Embryonic facial prominence (tissue), 1 donor: ENCODE measurements around the gene TVP23C.

Experiments
- DNase-seq: peaks from one replicate; pipeline ENCODE4 v3.0.0-alpha.2; 2016; ENCODE audit errors: extremely low spot score

TVP23C gene

GRCh38 chr17:15465045-15465701 is 98.1 kb downstream of the TVP23C start:
- DNase-seq = no peak

DNA sequence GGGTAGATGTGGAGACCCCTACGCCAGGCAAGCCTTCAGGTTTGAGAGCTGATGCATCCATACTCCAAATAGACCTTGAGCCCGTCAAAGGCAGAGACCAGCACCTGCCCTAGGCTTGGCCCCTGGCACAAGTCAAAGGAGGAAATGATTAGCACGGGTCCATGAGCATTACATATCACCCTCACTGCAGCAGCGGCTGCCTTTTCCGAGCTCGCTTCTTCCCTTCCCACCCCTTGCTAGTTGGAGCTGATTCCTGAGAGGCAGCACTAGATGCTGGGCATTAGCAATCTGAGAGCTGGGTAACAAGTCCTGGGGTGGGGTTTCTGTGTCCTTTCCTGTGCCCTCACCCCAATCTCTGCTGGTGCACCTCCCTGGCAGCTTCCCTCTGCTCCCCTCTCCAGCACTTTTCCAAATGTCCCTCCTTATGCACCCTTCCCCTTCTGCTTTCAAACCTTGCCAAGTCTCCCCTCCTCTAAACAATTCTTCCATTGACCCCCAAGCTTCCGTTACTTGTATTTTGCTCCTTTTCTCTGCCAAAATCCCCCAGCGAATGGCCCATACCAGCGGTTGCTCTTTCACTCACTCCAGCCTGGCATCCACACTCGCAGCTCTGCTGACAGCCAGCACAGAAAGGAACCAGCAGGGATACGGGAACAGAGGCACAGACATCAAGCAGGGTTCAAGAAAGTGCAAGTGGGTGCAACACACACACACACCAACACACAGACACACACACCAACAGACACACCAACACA is 98.9 kb downstream of the TVP23C start:
- peak; percentile 33 for DNase-seq

- DNase-seq = no peak
Measured at GRCh38 chr17:15462976-15463772, 100.1 kb downstream of the TVP23C start.

DNA sequence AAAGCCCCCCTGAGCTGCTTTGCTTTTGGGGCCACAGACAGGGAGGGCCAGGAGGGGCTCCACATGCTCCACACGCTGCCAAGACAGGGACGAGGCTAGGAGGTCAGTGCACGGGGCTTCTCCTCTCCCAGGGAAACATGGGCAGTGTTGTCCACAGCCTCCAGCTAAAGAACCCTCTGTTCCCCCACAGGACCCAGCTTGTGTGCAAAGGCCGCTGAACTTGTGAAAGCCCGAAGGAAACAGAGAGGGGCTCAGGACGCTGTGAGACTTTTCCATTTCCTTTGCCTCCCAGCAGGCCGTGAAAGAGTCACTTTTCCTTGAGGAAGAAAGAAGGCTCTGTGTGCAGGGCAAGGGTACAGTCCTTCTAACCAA is 105.6 kb downstream of the TVP23C start:
- DNase-seq = no peak

GRCh38 chr17:15456972-15457722 is 106.1 kb downstream of the TVP23C start:
- DNase-seq = peak; percentile 90

DNA sequence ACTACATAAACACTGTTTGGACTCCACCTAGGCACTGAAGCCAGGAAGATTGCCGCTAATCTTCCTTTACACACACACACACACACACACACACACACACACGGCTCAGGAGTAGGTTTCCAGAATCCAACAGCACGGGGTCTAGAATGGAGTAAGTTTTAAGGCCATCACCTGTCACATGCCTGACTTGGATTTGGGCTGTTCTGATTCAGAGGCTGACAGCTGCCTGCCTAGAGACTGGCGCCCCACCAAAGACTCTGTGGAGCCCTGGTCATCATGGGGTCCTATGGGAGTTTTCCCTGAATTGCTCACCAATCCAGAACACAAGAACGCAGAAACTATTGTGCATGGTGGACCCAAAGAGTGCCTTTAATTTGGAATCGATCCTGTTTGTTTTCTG is 106.8 kb downstream of the TVP23C start:
- DNase-seq = no peak

GRCh38 chr17:15454346-15454745 is 108.9 kb downstream of the TVP23C start:
- no peak for DNase-seq

DNA sequence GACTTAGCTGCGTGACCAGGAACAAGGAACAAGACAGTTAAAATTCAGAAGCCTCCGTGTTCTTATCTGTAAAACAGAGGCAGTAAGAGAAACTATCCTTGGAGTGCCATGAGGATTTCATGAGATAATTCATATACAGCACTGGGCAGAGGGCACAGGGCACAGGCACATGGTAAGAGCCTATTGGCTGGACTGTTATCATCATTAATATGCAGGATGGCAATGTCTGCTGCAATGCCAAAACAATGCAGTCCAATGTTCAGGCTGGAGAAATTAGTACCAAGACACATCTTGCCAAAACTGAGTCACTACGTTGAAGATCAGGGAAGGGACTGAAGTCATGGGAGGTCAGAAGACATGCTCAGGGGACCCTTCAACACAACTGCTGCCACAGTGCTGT is 109.5 kb downstream of the TVP23C start:
- DNase-seq = no peak

DNA sequence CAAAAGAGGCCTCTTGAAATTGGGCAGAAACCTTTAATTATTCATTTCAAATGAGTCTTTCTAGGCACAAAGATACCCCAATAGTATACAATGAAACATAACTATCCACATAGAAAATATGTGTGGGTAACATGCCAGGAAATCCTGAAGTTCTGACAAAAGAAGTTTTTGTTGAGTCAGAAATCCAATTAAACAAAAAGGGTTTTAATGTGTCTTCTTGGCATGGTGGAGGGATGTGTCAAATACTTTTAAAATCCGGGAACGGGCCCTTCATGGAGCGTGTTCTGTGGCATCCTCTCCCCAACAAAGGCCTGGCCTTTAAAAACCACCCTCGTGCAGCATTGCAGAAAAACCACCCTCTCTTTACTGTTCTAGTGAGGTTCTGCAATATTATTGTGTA is 110.0 kb downstream of the TVP23C start:
- no peak for DNase-seq

DNA sequence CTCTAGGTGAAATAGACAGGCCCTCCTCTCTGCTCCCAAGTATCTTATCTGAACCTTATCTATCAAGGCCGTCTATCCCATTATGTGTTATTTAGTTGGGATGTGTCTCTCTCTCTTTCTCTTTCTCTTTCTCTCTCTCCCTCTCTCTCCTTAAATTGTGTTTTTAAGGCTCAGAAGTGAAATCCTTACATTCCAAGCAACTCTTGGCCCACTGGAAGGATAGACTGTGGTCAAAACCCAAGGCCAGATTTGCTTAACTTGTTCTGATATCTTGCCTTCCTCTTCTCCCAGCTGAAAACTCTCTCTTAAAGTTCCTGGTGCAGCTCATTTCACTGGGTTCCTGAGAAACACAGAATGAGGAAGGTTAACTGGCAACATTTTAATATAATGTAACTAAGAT is 110.5 kb downstream of the TVP23C start:
- no peak for DNase-seq
